Smooth muscle cell (in vitro differentiated cells): ENCODE data around the gene IQSEC3. TPM values are rescaled to one million over a fixed set of nuclear protein-coding genes. Genes with fewer than 3 reads are reported as not detected.

Source experiments
- DNase-seq: peaks from one replicate; lab custom pipeline; 2025; ENCODE audit not compliant: unreplicated experiment; lab: John Stamatoyannopoulos, UW
- H2AFZ ChIP-seq: fragments of 200-600 bp; sonication (generic); 2 replicates; pipeline ENCODE4 v1.6.0; 2016; ENCODE audit warnings: antibody characterized with exemption, low read depth, mild to moderate bottlenecking
- H3F3A ChIP-seq: fragments of 200-600 bp; sonication (generic); 2 replicates; pipeline ENCODE4 v1.6.0; 2017; ENCODE audit warnings: antibody characterized with exemption, low read depth
- H3K27ac ChIP-seq: fragments of 200-600 bp; sonication (generic); 2 replicates; pipeline ENCODE4 v1.5.1; 2016; ENCODE audit warnings: low read depth, mild to moderate bottlenecking
- H3K27me3 ChIP-seq: fragments of 200-600 bp; sonication (generic); 2 replicates; pipeline ENCODE4 v1.6.1; 2016; ENCODE audit warnings: low read depth, mild to moderate bottlenecking
- H3K36me3 ChIP-seq: fragments of 200-600 bp; sonication (generic); 2 replicates; pipeline ENCODE4 v1.5.1; 2016; ENCODE audit warnings: low read depth
- H3K4me1 ChIP-seq: fragments of 200-600 bp; sonication (generic); 2 replicates; pipeline ENCODE4 v1.5.1; 2016; ENCODE audit warnings: low read depth
- H3K4me2 ChIP-seq: fragments of 200-600 bp; sonication (generic); 2 replicates; pipeline ENCODE4 v1.6.0; 2016; ENCODE audit warnings: mild to moderate bottlenecking
- H3K4me3 ChIP-seq: fragments of 200-600 bp; sonication (generic); 2 replicates; pipeline ENCODE4 v1.5.1; 2016; ENCODE audit warnings: mild to moderate bottlenecking
- H3K79me2 ChIP-seq: fragments of 200-600 bp; sonication (generic); 2 replicates; pipeline ENCODE4 v1.6.0; 2016; ENCODE audit warnings: low read depth, mild to moderate bottlenecking
- H3K9ac ChIP-seq: fragments of 200-600 bp; sonication (generic); 2 replicates; pipeline ENCODE4 v1.6.0; 2016; ENCODE audit warnings: low read depth
- H3K9me3 ChIP-seq: fragments of 200-600 bp; sonication (generic); replicated peaks from 2 replicates; pipeline ENCODE4 v1.5.1; 2016; ENCODE audit warnings: low read depth
- H4K20me1 ChIP-seq: fragments of 200-600 bp; sonication (generic); 2 replicates; pipeline ENCODE4 v1.6.0; 2016; ENCODE audit warnings: low read depth
- WGBS: methylation state at CpG from one replicate; pipeline ENCODE4 v1.1.7; 2016; ENCODE audit warnings: low lambda C conversion rate; 5-methylcytosine and 5-hydroxymethylcytosine counted together
- polyA plus RNA-seq: library from polyadenylated mRNA; unstranded; fragments of >200 nt; fragmentation: Nextera tagmentation; extraction: Ambion mirVana; gene quantifications from 2 replicates; pipeline ENCODE4 v1.2.1, GENCODE V29; 2016
- total RNA-seq: library from RNA; depleted of rRNA; stranded (reverse); fragments of >200 nt; gene quantifications from 2 replicates; pipeline ENCODE4 v1.2.3, GENCODE V29; 2014
- TF ChIP-seq, protein P1 (sequence below): fragments of 200-600 bp; sonication (generic); IDR thresholded peaks from 2 replicates; pipeline ENCODE4 v1.5.1; 2017; ENCODE audit warnings: borderline replicate concordance, mild to moderate bottlenecking, antibody characterized with exemption; ENCODE audit not compliant: insufficient read depth, poor library complexity, severe bottlenecking

Gene IQSEC3
- total and polyA plus RNA-seq, 2 experiments from 2014 or later, result 0.72 to 2.4 TPM

DNA sequence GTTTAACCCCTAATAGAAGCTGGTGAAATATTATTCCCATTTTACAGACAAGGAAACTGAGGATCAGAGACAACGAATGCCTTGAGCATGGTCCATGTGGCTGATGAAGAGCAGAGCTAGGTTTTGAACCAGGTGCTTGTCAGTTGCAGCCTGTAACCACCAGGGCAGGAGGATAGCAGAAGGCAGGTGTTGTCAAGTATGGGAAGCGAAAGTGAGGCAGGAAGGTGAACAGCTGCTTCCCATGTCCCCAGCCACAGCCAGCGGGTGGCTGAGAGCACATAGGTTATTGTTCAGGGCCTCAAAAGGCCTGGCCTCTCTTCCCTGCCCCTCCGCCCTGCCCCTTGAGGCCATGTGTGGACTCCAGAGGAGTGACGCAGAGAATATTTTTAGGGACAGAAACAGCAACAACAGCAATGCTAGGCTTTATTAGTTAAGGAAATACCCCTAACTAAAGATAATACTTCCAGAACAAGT, 39.6 kb downstream of the IQSEC3 start:
- no peaks in the 10 kb centered on the region for H3K9me3 ChIP-seq
- 48% methylated on average over 5 of the region's 5 CpGs for WGBS
- H3K4me1 ChIP-seq, result peaks cover 27% of the 10 kb centered on the region
- no peaks in the 10 kb centered on the region for H3K27me3 ChIP-seq
- no peaks in the 10 kb centered on the region for H4K20me1 ChIP-seq
- H3K9ac ChIP-seq, result no peak overlapping the region
- H3K4me2 ChIP-seq, result peak overlapping the region; percentile 24
- H3K4me3 ChIP-seq, result no peak overlapping the region
- TF ChIP-seq, protein P1, sequence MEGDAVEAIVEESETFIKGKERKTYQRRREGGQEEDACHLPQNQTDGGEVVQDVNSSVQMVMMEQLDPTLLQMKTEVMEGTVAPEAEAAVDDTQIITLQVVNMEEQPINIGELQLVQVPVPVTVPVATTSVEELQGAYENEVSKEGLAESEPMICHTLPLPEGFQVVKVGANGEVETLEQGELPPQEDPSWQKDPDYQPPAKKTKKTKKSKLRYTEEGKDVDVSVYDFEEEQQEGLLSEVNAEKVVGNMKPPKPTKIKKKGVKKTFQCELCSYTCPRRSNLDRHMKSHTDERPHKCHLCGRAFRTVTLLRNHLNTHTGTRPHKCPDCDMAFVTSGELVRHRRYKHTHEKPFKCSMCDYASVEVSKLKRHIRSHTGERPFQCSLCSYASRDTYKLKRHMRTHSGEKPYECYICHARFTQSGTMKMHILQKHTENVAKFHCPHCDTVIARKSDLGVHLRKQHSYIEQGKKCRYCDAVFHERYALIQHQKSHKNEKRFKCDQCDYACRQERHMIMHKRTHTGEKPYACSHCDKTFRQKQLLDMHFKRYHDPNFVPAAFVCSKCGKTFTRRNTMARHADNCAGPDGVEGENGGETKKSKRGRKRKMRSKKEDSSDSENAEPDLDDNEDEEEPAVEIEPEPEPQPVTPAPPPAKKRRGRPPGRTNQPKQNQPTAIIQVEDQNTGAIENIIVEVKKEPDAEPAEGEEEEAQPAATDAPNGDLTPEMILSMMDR, result peak; percentile 12
- H3K27ac ChIP-seq, result peak overlapping the region; percentile 54
- DNase-seq, result no peak
- no peaks in the 10 kb centered on the region for H3K79me2 ChIP-seq
- H2AFZ ChIP-seq, result no peak overlapping the region
- no peaks in the 10 kb centered on the region for H3K36me3 ChIP-seq
- H3F3A ChIP-seq, result no peaks in the 10 kb centered on the region

DNA sequence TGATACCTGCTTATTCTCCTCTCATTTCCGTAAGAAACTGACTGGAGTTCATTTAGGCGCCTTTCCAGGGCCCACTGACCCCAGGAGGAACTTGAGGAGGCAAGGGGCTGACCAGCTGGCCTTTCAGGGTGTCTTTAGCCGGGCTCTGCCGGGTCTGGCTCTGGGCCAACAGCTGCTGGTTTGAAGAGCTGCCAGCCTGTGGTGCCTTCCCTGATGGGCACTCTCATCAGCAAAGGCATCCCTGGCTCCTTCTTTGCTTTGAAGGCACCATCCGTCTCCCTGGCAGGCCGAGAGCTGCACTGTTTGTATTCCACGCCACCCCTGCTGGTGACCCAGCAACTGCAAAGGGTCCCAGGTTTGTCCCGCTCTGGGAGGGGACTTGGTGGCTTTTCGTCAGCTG, 42.0 kb downstream of the IQSEC3 start:
- no peaks in the 10 kb centered on the region for H3K9me3 ChIP-seq
- H3K4me3 ChIP-seq, result no peak overlapping the region
- H2AFZ ChIP-seq, result no peak overlapping the region
- H3K36me3 ChIP-seq, result no peaks in the 10 kb centered on the region
- no peak overlapping the region for H3K4me2 ChIP-seq
- no peaks in the 10 kb centered on the region for H4K20me1 ChIP-seq
- H3K4me1 ChIP-seq, result peaks cover 27% of the 10 kb centered on the region
- H3K9ac ChIP-seq, result no peak overlapping the region
- H3K27ac ChIP-seq, result no peak overlapping the region
- no peak for DNase-seq
- no peaks in the 10 kb centered on the region for H3K79me2 ChIP-seq
- 90% methylated on average over 9 of the region's 9 CpGs for WGBS
- H3F3A ChIP-seq, result no peaks in the 10 kb centered on the region
- TF ChIP-seq, protein P1, result no peak
- H3K27me3 ChIP-seq, result no peaks in the 10 kb centered on the region

DNA sequence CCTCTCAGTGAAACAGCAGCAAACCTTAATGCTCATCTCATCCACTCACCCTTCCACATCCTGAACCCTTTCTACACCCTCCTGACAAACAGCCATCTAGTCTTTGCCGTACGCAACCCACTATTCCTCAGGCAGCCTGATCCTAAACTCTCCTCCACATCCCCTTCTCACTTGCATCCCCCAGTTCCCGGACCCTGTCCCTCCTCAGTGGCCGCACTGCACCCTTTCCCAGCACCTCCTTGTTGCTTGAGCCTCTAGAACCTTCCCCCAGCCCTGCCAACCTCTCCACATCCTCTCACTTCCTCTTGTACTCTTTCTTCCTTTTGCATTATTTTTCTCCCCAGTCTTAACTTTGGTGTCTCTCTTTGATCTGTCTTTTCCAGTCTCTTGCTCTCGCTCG, 42.9 kb downstream of the IQSEC3 start:
- H3K9ac ChIP-seq, result no peak overlapping the region
- no peaks in the 10 kb centered on the region for H3K79me2 ChIP-seq
- no peaks in the 10 kb centered on the region for H3K36me3 ChIP-seq
- no peaks in the 10 kb centered on the region for H4K20me1 ChIP-seq
- H3K4me2 ChIP-seq, result peak overlapping the region; percentile 59
- no peak for DNase-seq
- no peaks in the 10 kb centered on the region for H3F3A ChIP-seq
- WGBS, result 56% methylated on average over 6 of the region's 6 CpGs
- no peak overlapping the region for H3K4me3 ChIP-seq
- no peaks in the 10 kb centered on the region for H3K9me3 ChIP-seq
- H2AFZ ChIP-seq, result peak overlapping the region; percentile 28
- peaks cover 27% of the 10 kb centered on the region for H3K4me1 ChIP-seq
- H3K27ac ChIP-seq, result no peak overlapping the region
- TF ChIP-seq, protein P1, result no peak
- H3K27me3 ChIP-seq, result no peaks in the 10 kb centered on the region

DNA sequence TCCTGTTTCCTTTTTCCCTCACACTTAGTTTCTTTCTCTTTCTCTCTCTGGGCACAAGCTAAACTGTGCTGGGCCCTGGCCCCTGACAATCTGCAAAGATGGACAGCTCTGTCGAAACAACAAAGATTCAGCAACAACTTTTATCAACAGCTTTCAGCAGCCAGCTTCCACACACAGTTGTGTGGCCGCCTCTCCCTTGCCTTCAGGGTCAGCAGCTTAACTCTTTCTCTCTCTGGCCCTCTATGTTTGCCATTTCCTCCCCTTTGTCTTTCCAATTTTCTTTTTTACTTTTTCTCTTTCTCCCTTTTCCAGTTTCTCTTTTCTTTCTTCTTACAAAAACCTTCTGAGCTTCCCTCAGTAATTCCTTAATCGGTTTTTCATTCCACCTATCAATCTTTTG, 43.3 kb downstream of the IQSEC3 start:
- Histone ChIP-seq H3K4me2 (peak overlapping the region; percentile 59), H3K27me3 (no peaks in the 10 kb centered on the region), H3K4me3 (no peak overlapping the region), H3K4me1 (peaks cover 27% of the 10 kb centered on the region), H4K20me1 (no peaks in the 10 kb centered on the region), H3F3A (no peaks in the 10 kb centered on the region), H3K36me3 (no peaks in the 10 kb centered on the region), H3K9ac (no peak overlapping the region), H3K9me3 (no peaks in the 10 kb centered on the region), H3K79me2 (no peaks in the 10 kb centered on the region), H2AFZ (peak overlapping the region; percentile 28), H3K27ac (no peak overlapping the region)
- no peak for DNase-seq
- 37% methylated on average over 3 of the region's 3 CpGs for WGBS
- TF ChIP-seq, protein P1, result no peak
